GM18907 (cell line): ENCODE results near the gene KCNH1.

Source experiments
- ATAC-seq: cut with Tn5 transposase; IDR thresholded peaks from one replicate; pipeline ENCODE4 v1.9.1; 2021; ENCODE audit warnings: mild to moderate bottlenecking, moderate library complexity; ENCODE audit not compliant: unreplicated experiment

The KCNH1 gene

DNA sequence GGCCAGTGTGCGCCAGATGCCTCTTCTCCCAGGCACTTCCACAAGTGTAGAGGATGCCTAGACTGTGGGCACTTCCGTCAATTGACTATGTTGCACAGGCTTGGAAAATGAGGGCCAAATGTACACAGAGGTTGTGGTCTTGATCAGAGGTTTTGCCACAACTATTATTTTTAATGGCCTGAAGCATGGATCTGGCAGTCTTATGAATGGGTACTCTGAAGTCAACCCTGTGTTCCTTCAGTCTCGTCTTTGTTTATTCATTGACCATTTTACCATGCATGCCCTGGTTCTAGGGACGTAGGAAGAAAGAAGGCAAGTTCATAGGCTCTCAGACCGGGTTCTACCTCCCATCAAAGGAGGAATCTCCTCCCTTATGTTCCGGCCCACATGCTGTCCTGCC, 476.1 kb downstream of the KCNH1 start:
- no peak for ATAC-seq

DNA sequence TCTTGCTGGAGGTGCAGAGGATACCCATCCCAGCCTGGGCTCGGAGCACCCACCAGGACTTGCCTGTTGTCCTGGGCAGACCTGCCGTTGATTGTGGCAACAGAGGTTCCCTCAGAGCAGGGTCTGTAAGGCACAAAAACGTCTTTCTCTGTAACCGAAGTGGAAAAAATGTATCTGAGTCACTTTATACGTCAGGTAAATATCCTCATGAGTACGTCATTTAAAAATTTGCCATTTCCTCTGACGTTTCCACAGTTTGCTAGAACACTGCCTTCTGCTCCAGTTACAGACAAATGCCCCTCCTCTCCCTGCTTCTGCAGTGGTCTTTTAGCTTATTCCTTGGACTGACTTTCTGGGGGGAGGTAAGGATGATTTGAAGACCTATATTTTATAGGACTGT, 478.4 kb downstream of the KCNH1 start:
- no peak for ATAC-seq

DNA sequence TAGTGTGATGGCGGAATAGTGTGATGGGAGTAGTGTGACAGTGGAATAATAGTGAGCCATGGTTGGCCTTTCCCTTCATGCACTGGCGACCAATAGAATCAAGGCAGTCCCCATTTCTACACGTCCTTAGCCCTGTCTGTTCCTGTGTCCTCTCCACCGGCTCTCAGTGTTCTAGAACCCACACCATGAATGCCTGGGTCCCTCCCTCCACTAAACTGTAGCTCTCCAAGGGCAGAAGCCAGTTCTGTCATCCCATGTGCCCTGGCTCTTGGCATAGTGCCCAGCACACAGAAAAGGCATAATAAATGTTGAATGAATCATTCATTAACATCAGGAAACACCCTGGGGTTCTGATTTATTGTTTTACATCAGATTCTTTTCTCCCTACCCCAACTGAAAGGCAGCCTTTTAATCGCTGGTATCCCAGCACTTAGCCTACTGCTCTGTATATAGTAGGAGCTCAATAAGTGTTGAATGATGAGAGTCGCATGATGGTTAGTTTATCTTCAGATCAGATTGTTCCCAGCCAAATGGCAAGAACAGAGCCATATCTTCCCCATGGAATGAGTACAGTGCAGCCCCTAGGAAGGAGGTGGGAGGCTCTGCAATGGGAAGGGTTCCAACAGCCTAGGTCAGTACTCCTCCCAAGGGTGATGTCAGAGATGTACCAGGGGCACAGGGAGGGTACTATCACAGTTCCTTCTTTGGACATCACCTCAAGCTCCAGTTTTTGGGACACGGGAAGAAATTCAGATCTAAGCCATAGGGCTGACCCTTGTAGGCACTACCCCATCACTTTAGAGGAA, 479.6 kb downstream of the KCNH1 start:
- ATAC-seq, result no peak

DNA sequence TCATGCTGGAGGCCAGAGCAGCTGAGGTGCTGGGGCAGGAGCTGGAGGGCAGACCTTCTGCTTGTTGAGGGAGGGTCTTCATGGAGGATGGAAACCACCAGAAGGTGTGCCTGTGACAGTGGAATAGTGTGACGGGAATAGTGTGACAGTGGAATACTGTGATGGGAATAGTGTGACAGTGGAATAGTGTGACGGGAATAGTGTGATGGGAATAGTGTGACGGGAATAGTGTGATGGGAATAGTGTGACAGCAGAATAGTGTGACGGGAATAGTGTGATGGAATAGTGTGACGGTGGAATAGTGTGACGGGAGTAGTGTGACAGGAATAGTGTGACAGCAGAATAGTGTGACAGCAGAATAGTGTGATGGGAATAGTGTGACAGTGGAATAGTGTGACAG, 480.2 kb downstream of the KCNH1 start:
- ATAC-seq, result no peak

DNA sequence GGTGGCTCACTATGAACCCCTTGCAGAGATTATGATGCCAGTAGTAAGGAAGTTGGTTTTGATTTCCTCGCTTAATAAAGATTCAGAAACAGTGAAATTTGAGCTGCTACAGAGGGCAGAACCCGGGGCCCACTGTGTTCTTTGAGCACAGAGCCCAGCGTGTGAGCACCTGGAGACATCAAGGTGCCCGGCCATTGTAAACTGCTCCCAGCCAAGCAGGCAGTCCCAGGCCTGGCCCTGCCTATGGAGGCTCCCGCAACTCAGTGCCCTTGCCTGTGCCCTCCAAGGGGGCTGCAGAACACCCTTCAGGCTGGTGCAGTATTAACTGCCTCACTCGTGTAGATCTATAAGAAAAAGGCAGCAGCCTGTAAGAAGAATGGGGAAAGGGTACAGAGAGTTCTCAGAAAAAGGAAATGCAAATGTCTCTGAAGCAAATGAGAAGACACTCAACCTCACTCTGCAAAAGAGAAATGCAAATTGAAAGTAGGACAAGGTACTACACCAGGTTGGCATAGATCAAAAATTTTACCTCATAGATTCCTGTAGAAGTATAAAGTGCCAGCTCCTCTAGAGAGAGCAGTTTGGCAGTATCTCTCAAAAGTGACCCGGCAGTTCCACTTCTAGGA, 481.5 kb downstream of the KCNH1 start:
- ATAC-seq, result no peak

DNA sequence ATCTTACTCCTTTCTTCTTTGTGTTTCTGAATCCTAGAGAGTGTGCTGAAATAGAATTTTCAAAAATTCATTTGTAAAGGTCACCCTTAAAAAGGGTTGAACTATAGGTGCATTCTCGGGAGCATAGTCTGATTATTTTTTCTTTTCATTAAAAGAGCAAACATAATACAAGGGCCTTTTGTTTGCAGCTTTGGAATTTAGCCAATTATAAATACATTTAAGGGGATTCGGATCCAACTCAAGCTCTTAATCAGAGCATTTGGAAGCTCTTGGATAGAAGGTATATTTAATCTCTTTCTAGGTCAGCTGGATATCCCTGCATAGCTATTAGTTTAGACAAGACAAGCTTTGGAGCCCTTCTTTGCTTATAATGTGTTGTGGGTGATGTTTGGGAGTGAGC, 483.5 kb downstream of the KCNH1 start:
- no peak for ATAC-seq

DNA sequence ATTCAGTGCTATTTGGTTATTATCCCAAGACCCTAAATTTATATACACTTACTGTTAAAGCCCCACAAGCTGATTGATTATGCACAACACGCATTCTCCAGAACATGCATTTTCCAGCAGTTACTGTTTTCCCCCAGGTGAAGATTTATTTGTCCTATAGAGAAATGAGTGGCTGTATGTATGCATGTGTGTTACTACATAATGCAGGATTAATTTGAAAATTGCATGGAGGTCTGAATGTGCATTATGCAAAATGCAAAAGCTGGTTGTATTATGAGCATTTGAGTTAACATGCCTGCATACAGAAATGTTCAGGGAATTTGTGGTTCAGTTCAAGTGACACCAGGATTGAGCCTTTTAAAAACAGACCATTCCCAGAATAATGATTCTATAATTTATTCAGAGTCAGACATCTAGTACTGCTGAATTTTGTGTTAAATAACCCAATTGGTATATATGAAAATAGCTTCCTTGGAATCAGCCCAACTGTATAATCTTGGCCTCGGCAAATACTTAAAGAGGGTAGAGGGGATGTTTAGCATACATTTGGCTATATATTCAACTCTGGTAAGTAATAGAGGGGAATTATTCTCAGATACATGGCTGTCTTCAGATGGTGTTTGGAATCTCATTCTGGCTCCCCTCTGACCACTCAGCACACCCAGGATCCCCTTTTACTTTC, 485.2 kb downstream of the KCNH1 start:
- ATAC-seq, result no peak

DNA sequence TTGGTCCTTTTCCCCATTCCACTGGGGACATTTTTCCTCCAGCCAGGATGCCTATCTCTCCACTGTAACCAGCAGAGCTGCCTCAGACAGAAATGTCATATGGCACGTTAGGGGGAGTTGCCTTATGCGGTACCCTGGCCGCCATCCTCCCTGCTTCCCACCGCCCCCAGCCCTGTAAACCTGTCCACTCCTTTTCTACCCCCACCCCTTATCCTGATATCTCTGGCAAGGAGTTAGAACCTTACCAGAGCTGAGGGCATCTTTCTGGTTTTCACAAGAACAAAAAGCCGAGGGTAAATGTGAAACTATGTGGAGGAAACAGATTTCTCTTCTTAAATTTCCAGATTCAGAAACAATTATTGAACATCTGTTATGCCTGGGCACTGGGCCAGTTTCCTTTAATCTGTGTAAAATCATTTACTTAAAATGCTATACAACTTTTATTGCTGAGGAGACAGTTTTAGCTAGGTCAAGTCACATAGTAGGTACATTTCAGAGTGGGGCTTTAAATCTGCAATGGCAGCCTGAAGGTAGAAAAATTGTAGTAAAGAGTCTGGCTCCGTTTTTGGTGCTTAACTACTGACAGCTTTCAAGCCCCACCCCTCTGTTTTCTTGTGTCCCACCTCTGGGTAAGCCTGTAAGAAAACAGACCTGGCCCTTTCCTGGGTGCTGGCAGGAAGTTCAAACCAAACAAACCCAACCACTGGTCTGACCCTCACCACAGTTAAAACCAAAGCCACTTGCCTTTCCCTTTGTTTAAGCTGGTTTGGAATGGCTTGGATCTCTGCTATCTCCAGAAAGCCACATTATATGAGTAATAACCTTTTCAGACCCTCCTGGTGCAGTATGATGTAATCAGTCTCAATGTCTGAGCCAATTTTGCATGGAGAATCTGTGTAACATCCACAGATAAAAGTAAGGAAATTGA, 486.3 kb downstream of the KCNH1 start:
- ATAC-seq, result no peak

DNA sequence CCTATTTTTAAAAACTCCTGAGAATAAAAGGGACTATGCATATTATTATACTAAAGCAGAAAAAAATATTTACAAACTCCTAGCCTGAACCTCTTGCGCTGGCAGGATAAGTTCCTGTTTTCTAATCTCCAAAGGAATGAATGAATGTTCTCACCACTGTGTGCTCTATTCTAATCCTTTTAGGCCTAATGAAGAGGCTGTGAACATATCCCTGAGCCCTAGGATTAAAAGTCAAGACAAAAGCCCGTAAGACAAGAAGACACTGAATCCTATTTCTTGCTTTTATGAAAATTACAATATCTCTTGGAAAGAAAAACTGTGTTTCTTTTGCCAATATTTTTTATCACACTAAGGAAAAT, 487.7 kb downstream of the KCNH1 start:
- no peak for ATAC-seq

DNA sequence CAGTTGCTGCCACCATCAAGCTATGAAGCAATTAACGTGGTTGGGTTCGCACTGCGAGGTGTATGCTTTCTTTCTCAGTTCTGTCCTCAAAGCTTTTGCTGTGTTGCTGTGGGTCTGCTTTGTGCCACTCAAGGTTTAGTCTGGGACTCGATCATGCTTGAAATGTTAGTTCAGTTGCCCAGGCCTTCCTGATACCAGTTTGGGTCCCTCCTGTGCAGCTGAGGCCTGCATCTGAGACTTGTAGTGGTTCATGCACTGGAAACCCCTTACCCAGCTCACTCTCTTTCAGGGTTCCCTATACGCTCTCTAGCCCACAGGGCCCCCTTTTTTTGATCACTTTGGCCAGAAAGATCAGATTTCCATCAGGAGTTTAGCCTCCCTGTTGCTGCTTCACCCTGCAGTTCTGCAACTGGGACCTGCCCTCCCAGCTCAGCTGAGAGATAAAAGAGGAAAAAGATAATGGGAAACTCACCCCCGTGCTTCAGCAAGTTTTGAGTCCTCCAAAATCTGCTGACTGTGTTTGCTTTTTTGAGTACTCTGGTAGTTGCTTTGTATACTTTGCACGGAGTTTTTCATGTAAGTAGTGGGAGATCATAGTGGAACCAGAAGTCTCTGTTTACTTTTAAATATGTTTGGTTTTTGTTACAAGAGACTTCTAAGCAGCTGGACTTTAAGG, 488.2 kb downstream of the KCNH1 start:
- no peak for ATAC-seq

DNA sequence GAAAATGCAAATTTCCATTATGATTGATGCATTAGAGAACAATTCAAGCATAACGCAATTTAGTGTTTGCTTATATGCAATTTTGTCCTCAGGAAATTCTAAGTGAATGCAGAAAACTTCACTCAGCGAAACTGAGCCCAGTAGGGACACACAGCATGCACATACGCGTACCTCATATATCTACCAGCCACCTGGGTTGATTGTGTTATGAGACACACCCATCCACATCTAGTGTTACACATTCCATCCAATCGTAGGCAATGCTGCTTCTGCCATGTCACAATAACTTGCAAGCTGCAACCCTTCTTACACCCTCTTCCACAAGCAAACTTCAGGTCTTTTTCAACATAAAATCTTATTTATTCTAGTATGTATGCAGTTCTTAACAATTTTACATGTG, 492.4 kb downstream of the KCNH1 start:
- no peak for ATAC-seq

DNA sequence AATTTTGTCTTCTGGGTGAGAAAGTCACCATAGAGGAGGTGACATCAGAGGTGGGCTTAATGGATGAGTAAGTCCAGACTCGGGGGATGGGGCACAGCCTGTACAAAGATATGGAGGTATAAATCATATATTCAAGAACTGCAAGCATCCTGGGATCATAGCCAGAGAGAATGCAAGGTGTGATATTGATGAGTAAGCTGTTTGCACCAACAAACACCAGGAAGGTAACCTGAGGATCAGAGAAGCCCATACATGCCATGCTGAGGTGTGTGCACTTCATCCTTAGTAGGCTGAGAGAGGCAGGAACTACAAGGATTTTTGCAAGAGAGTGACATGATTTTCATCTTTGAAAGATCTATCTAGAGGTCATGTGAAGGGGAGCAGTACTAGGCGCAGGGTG, 498.8 kb downstream of the KCNH1 start:
- ATAC-seq, result no peak

DNA sequence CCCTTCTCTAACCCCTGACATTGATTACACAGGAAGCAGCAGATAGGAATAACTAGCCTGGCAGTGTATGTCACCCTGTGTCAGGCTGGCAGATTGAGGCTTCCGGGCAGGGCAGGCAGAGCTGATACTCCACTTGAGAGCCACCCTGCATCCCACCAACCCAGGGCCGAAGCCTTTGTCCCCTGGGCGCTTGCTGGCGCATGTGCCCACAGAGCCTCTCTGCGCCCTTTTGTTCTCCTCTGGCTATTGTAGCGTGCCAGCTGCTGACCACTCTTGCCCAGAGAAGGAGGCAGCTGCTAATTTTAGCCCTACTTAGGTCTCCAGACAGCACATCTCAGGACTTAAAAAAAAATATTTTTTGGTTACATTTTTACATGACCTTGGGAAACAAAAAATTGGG, 500.3 kb downstream of the KCNH1 start:
- ATAC-seq, result no peak

DNA sequence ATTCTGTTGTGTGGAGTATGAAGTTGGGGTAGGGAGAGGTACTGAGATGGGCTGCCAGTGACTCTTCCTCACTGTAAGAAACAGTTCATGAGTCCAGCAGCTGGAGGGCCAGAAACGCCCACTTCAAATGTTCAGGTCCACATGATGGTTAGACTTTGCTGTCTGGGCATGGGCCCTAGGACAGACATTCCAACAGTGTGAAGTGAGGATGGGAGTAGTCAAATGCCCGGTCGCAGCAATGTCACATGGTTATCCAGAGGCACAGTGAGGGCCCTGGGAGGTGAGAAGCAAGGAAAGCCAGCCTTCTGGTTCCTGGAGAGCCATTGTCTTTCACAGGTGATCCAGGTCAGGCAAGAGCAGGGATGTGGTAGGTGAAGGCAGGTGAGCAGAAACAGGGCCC, 500.8 kb downstream of the KCNH1 start:
- ATAC-seq, result no peak

DNA sequence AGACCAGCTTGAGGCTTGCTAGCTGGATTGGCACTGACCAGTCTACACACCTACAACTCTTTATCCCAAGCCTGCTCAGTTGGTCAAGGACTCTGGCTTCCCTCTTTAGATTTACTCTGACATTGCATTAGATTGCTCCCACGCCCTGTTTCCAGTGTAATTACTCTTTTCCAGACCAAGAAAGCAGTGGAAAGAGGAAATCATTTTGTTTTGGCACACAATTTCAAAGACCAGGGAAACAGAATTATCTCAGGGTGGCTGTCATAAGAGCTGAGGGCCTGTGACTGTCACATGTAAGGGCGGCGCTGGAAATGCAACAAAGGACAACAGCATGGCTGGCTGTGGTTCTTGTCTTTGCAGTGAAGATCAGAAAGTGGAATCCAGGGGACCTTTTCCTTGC, 502.5 kb downstream of the KCNH1 start:
- no peak for ATAC-seq

DNA sequence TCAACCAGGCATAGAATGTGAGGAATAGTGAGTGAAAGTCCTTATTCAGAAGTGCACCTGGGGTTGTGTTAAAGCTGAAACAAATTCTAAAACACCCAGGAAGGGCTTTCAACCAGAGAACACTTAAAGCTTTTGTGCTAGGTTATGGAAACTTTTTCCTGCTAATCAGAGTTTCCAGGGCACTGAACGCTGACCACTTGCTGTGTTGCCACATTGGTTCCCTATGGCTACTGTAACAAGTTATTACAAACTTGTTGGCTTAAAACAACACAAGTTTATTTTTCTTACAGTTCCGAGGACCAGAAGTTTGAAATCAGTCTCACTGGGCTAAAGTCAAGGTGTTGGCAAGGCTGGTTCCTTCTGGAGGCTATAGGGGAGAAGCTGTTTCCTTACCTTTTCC, 504.7 kb downstream of the KCNH1 start:
- no peak for ATAC-seq

DNA sequence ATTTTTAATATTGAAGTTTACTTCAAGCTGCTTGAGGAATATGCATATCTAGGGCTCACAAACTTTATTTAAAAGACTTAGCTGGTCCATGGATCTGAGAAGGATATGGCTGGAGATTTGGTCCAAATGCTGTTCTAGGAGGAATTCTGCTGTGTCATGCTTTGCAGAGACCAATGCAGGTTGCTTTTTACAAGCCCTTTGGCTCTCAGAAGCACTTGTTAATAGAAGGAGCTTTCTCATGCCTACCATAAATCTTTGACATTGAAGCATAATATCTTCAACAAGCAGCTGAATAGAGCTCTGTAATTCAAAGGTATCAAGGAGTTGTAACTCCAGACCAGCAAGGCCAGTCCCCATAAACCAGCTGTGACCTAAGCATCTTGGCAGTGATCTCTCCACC, 506.2 kb downstream of the KCNH1 start:
- ATAC-seq, result no peak
